Right atrium auricular region (tissue), 2 donors: ENCODE results near the gene GAPT. TPM values are rescaled to one million over a fixed set of nuclear protein-coding genes. Genes with fewer than 3 reads are reported as not detected.

ENCODE experiments used
- DNase-seq: peaks from one replicate; pipeline ENCODE4 v3.0.0-alpha.2; 2019; ENCODE audit warnings: low spot score
- H3K27ac ChIP-seq, 2 donors: fragments of 200-600 bp; sonication (generic); 1 replicate in 1 of 2; 2 replicates in 1 of 2; pipeline ENCODE4 v1.5.1; 2016 to 2019
- H3K27me3 ChIP-seq, 2 donors: fragments of 200-600 bp; sonication (generic); one replicate each; pipeline versions ENCODE4 v1.5.1 to v1.6.0; 2017 to 2019
- H3K36me3 ChIP-seq: fragments of 200-600 bp; sonication (generic); one replicate; pipeline ENCODE4 v1.5.1; 2016
- H3K4me1 ChIP-seq, 2 donors: fragments of 200-600 bp; sonication (generic); one replicate each; pipeline versions ENCODE4 v1.5.1 to v1.6.0; 2017 to 2019
- H3K4me3 ChIP-seq, 2 donors: fragments of 200-600 bp; sonication (generic); 1 replicate in 1 of 2; 2 replicates in 1 of 2; pipeline ENCODE4 v1.5.1; 2017 to 2019; ENCODE audit warnings: mild to moderate bottlenecking in 1 of 2, moderate library complexity in 1 of 2
- H3K9me3 ChIP-seq, 2 donors: fragments of 200-600 bp; sonication (generic); one replicate each; pipeline ENCODE4 v1.5.1; 2019
- CTCF ChIP-seq, 2 donors: fragments of 200-600 bp; sonication (generic); IDR thresholded peaks; one replicate each; pipeline ENCODE4 v1.5.1; 2019; ENCODE audit warnings: antibody characterized with exemption in 2 of 2
- total RNA-seq, 2 donors: library from RNA; depleted of rRNA; stranded (reverse); fragments of >200 nt; gene quantifications; one replicate each; pipeline ENCODE4 v1.1.0, GENCODE V29; 2016

The GAPT gene
- total RNA-seq: under 1 TPM in 1 of 2 donors, not detected in 1; 0.20 TPM

DNA sequence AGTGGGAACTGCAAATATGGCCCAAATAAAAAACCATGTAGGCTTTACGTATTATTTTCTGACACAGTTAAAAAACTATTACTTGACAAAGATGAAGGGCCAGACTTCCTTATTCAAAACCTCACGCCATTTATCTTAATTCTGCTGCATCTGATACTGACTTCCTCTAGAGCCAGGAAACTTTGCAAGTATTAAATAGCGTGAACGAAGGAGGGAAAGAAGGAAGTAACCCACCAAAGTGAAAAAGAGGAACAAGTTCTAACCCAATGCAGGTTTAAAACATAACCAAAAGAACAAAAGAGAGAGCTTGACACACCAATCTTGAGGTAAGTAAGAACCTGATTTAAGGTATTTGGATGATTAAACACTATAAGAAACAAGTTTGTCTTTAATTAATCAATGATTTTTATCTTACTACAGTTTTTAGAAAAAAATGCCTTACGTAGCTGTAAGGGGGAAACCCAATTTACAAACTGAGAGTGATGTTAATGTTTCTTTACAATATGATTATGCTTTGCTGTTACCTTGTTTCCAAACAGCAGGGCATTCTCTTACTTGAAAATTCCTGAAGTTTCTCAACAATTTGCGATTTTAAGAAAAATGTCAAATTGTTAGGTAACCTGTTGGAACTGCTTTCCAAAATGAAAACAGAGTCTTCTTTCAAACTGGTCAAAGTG, at the start of gene GAPT:
Gene GAPT (plus strand): TSS at position 220 of the 677 bp plus-strand sequence. CDS start 3,102 bp downstream, outside the sequence.
- H3K36me3 ChIP-seq: no peaks in the 10 kb centered on the region
- TF ChIP-seq CTCF (IDR thresholded peaks at IDR 0.05): no peak
- no peaks in the 10 kb centered on the region for H3K27me3 ChIP-seq
- H3K4me1 ChIP-seq: peaks cover 0 to 4% of the 10 kb centered on the region in 2 donors
- no peak within 1 kb of the TSS for H3K4me3 ChIP-seq
- no peak within 1 kb of the TSS for H3K27ac ChIP-seq
- no peak for DNase-seq
- H3K9me3 ChIP-seq: no peaks in the 10 kb centered on the region

DNA sequence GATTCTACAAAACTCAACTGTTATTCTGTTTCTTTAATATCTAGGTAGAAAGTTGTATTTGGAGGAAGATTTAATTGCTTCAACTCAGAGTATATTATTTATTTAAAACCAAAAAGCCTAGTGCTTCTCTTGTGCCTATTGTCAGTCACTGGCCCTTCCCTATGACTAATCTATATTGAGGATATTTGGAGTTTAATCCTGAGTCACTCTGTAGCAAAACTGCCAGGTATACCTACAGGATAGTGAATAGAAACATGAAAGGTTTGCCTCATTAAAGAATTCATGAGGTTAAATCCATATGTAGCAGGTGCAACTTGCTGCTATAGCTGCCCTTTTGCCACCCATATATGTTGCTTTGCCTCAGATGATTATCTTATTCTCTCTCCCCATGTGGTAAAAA, 46.4 kb upstream of the GAPT start:
- DNase-seq: no peak
- Histone ChIP-seq H3K9me3 (no peaks in the 10 kb centered on the region), H3K4me3 (no peak overlapping the region), H3K27me3 (no peaks in the 10 kb centered on the region), H3K27ac (no peak overlapping the region), H3K4me1 (no peaks in the 10 kb centered on the region), H3K36me3 (no peaks in the 10 kb centered on the region)
- TF ChIP-seq CTCF (IDR thresholded peaks at IDR 0.05): no peak

GRCh38 chr5:58446024-58446423, 45.2 kb upstream of the GAPT start:
- Histone ChIP-seq H3K4me1 (no peaks in the 10 kb centered on the region), H3K4me3 (no peak overlapping the region), H3K9me3 (no peaks in the 10 kb centered on the region), H3K27ac (no peak overlapping the region), H3K27me3 (no peaks in the 10 kb centered on the region), H3K36me3 (no peaks in the 10 kb centered on the region)
- no peak for DNase-seq
- no peak for TF ChIP-seq CTCF (IDR thresholded peaks at IDR 0.05)

DNA sequence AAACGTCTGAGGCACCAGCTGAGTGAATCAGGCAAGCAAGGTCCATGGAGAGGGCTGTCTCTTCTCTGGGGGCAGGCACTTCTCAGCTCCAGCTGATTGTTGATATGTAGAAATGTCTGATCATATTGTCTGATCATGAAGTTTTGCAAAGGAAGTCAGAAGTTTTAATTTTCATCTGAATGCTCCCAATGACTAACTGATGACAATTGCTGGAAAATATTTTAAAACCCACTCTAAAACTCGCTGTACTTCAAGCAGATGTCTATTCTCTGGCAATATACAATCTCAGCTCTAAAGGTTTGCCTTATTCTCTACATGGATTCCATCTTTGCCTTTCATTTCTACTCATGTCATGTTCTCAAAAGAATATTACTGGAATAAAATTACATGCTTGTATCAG, 44.0 kb upstream of the GAPT start:
- H3K9me3 ChIP-seq: no peaks in the 10 kb centered on the region
- no peaks in the 10 kb centered on the region for H3K27me3 ChIP-seq
- no peak for TF ChIP-seq CTCF (IDR thresholded peaks at IDR 0.05)
- H3K36me3 ChIP-seq: no peaks in the 10 kb centered on the region
- H3K4me3 ChIP-seq: no peak overlapping the region
- H3K27ac ChIP-seq: no peak overlapping the region
- DNase-seq: no peak
- no peaks in the 10 kb centered on the region for H3K4me1 ChIP-seq

- Histone ChIP-seq H3K9me3 (no peaks in the 10 kb centered on the region), H3K36me3 (peaks cover 21% of the 10 kb centered on the region), H3K27me3 (no peaks in the 10 kb centered on the region), H3K27ac (no peak overlapping the region), H3K4me1 (peaks cover 0 to 14% of the 10 kb centered on the region in 2 donors), H3K4me3 (no peak overlapping the region)
- no peak for DNase-seq
- no peak for TF ChIP-seq CTCF (IDR thresholded peaks at IDR 0.05)
Measured at GRCh38 chr5:58450018-58450417, 41.2 kb upstream of the GAPT start.
